GM23248 (cell line): Measurements from ENCODE around the gene HMGCLL1.

Source experiments
- EZH2 ChIP-seq: fragments of 200-600 bp; sonication (generic); IDR thresholded peaks from 2 replicates; pipeline ENCODE4 v1.6.1; 2018; ENCODE audit warnings: antibody characterized with exemption, mild to moderate bottlenecking; ENCODE audit not compliant: insufficient read depth, poor library complexity, severe bottlenecking
- EZH2phosphoT487 ChIP-seq: fragments of 200-600 bp; sonication (generic); IDR thresholded peaks from 2 replicates; pipeline ENCODE4 v1.6.1; 2018; ENCODE audit warnings: antibody characterized with exemption, moderate library complexity, mild to moderate bottlenecking, low read depth; ENCODE audit not compliant: insufficient read depth

GRCh38 chr6:55447891-55448290, 131.1 kb downstream of the HMGCLL1 start:
- TF ChIP-seq EZH2 (no peak), EZH2phosphoT487 (no peak)
